Measurements from ENCODE around the gene NAB2. TPM values are rescaled to one million over a fixed set of nuclear protein-coding genes. Genes with fewer than 3 reads are reported as not detected.
"Not testable (repeated sequence)": the region's sequence is repeated elsewhere in the genome, so short reads cannot be mapped to it uniquely, and the experiment has no call there.

The NAB2 gene
- total RNA-seq, 4 donors from 2014 or later: 44.1 to 89.6 (median 64.6) TPM

GRCh38 chr12:57058454-57058853, 30.5 kb upstream of the NAB2 start:
- WGBS, 2 donors: 94 to 96% methylated on average over 1 of the region's 1 CpG
- no peak overlapping the region for H3K4me3 ChIP-seq (ENCODE audit: low read depth, poor library complexity, severe bottlenecking)
- DNase-seq (ENCODE audit: low spot score in 2 of 2): no peak
- intact Hi-C loops (cut with DNase I; ENCODE audit: low total_unique reads): loop anchor here (5.0 kb wide), 1 partner anchor 46 kb away; no protein-coding TSS in a partner anchor
- TF ChIP-seq CTCF (IDR thresholded peaks at IDR 0.05) (no peak), POLR2A (IDR thresholded peaks at IDR 0.05) (no peak)

GRCh38 chr12:57063991-57064685, 24.8 kb upstream of the NAB2 start:
- no peak for TF ChIP-seq POLR2A (IDR thresholded peaks at IDR 0.05)
- TF ChIP-seq CTCF (IDR thresholded peaks at IDR 0.05): no peak
- intact Hi-C loops (cut with DNase I; ENCODE audit: low total_unique reads): no loop called here
- DNase-seq (ENCODE audit: low spot score in 2 of 2): no peak
- WGBS, 2 donors: 65% methylated on average over 5 of the region's 5 CpGs
- no peak overlapping the region for H3K4me3 ChIP-seq (ENCODE audit: low read depth, poor library complexity, severe bottlenecking)

GRCh38 chr12:57066245-57066644, 22.7 kb upstream of the NAB2 start:
- WGBS, 2 donors: 88 to 89% methylated on average over 2 of the region's 2 CpGs
- intact Hi-C loops (cut with DNase I; ENCODE audit: low total_unique reads): loop anchor here (5.0 kb wide), 2 partner anchors 46 to 59 kb away; partner anchors contain the start of genes STAT6 and ZBTB39
- no peak overlapping the region for H3K4me3 ChIP-seq (ENCODE audit: low read depth, poor library complexity, severe bottlenecking)
- no peak for TF ChIP-seq CTCF (IDR thresholded peaks at IDR 0.05)
- no peak for TF ChIP-seq POLR2A (IDR thresholded peaks at IDR 0.05)
- DNase-seq (ENCODE audit: low spot score in 2 of 2): no peak

GRCh38 chr12:57069523-57069922, 19.4 kb upstream of the NAB2 start:
- 35 to 38% methylated on average over 3 of the region's 3 CpGs for WGBS, 2 donors
- DNase-seq (ENCODE audit: low spot score in 2 of 2): peak in 1 of 2 donors; percentile 76
- intact Hi-C loops (cut with DNase I; ENCODE audit: low total_unique reads): loop anchor here (5.0 kb wide), 2 partner anchors 43 to 62 kb away; partner anchors contain the start of genes STAT6 and ZBTB39
- TF ChIP-seq POLR2A (IDR thresholded peaks at IDR 0.05) (no peak), CTCF (IDR thresholded peaks at IDR 0.05) (peak in 2 of 3 donors; percentile 14 to 86)
- no peak overlapping the region for H3K4me3 ChIP-seq (ENCODE audit: low read depth, poor library complexity, severe bottlenecking)

- H3K4me3 ChIP-seq (ENCODE audit: low read depth, poor library complexity, severe bottlenecking): no peak overlapping the region
- no peak for DNase-seq (ENCODE audit: low spot score in 2 of 2)
- TF ChIP-seq POLR2A (IDR thresholded peaks at IDR 0.05) (no peak), CTCF (IDR thresholded peaks at IDR 0.05) (no peak)
- intact Hi-C loops (cut with DNase I; ENCODE audit: low total_unique reads): loop anchor here (2.0 kb wide), 1 partner anchor 110 kb away; no protein-coding TSS in a partner anchor
- 42 to 51% methylated on average over 2 of the region's 2 CpGs for WGBS, 2 donors
Measured at GRCh38 chr12:57072661-57073060, 16.3 kb upstream of the NAB2 start.

- not testable (repeated sequence) for H3K4me3 ChIP-seq (ENCODE audit: low read depth, poor library complexity, severe bottlenecking); DNase-seq (ENCODE audit: low spot score in 2 of 2)
- 80 to 82% methylated on average over 6 of the region's 6 CpGs for WGBS, 2 donors
- intact Hi-C loops (cut with DNase I; ENCODE audit: low total_unique reads): loop anchor here (2.0 kb wide), 1 partner anchor 109 kb away; no protein-coding TSS in a partner anchor
Measured at GRCh38 chr12:57073566-57074450, 15.1 kb upstream of the NAB2 start.
